HepG2 (cell line): ENCODE measurements around the gene ATP2A3. TPM values are rescaled to one million over a fixed set of nuclear protein-coding genes. Genes with fewer than 3 reads are reported as not detected.

Experiments
- AGO1 ChIP-seq: fragments of 200-400 bp; formaldehyde crosslinking; IDR thresholded peaks from 2 replicates; pipeline ENCODE4 v1.6.1; 2017; ENCODE audit warnings: mild to moderate bottlenecking, low read depth, low read length, moderate library complexity; ENCODE audit not compliant: poor library complexity, severe bottlenecking
- BRD4 ChIP-seq: sonication (generic); formaldehyde crosslinking; IDR thresholded peaks from 2 replicates; pipeline ENCODE4 v1.4.0; 2020; ENCODE audit warnings: missing genetic modification reagents
- FOXA1 ChIP-seq, 2 experiments: fragments of 450-650 bp in 1 of 2; sonication (generic) in 1 of 2; formaldehyde crosslinking in 1 of 2; IDR thresholded peaks; 2 replicates each; pipeline versions ENCODE4 v1.4.0 to v1.6.1; 2016 to 2020; ENCODE audit warnings: missing genetic modification reagents in 1 of 2
- GTF3A ChIP-seq: sonication (generic); formaldehyde crosslinking; conservative IDR thresholded peaks from 2 replicates; pipeline ENCODE4 v1.4.0; 2020; ENCODE audit warnings: mild to moderate bottlenecking, missing genetic modification reagents
- MAFG ChIP-seq: sonication (generic); formaldehyde crosslinking; IDR thresholded peaks from 2 replicates; pipeline ENCODE4 v1.5.1; 2020; ENCODE audit warnings: mild to moderate bottlenecking, missing genetic modification reagents
- NFATC3 ChIP-seq: sonication (generic); formaldehyde crosslinking; IDR thresholded peaks from 2 replicates; pipeline ENCODE4 v1.5.1; 2020; ENCODE audit warnings: mild to moderate bottlenecking, missing genetic modification reagents
- PRMT3 ChIP-seq: sonication (generic); formaldehyde crosslinking; IDR thresholded peaks from 2 replicates; pipeline ENCODE4 v1.8.1; 2022; ENCODE audit warnings: low read depth, mild to moderate bottlenecking, moderate library complexity, missing genetic modification reagents, borderline replicate concordance
- REXO4 ChIP-seq: sonication (generic); formaldehyde crosslinking; IDR thresholded peaks from 2 replicates; pipeline ENCODE4 v1.8.0; 2022; ENCODE audit warnings: missing genetic modification reagents, mild to moderate bottlenecking, borderline replicate concordance
- RFX5 ChIP-seq: IDR thresholded peaks from 2 replicates; pipeline ENCODE4 v1.6.1; 2011; ENCODE audit warnings: low read depth, low read length, improper control_type of control experiment
- TBX3 ChIP-seq: fragments of 450-650 bp; IDR thresholded peaks from 2 replicates; pipeline ENCODE4 v1.6.1; 2017; ENCODE audit warnings: antibody characterized with exemption, mild to moderate bottlenecking, inconsistent platforms, borderline replicate concordance
- THAP9 ChIP-seq: sonication (generic); formaldehyde crosslinking; IDR thresholded peaks from 2 replicates; pipeline ENCODE4; 2020; ENCODE audit warnings: missing genetic modification reagents, mild to moderate bottlenecking, borderline replicate concordance
- ZBTB34 ChIP-seq: sonication (generic); formaldehyde crosslinking; IDR thresholded peaks from 2 replicates; pipeline ENCODE4 v1.8.0; 2022; ENCODE audit warnings: mild to moderate bottlenecking, missing genetic modification reagents
- ZMYM4 ChIP-seq: sonication (generic); formaldehyde crosslinking; IDR thresholded peaks from 2 replicates; pipeline ENCODE4 v1.8.1; 2023; ENCODE audit warnings: mild to moderate bottlenecking, missing genetic modification reagents
- ZNF652 ChIP-seq: IDR thresholded peaks from 2 replicates; pipeline ENCODE4 v1.6.1; 2016; ENCODE audit warnings: low read depth, borderline replicate concordance
- ZNF660 ChIP-seq: sonication (generic); formaldehyde crosslinking; IDR thresholded peaks from 2 replicates; pipeline ENCODE4 v1.5.1; 2020; ENCODE audit warnings: mild to moderate bottlenecking, low read depth, missing genetic modification reagents, borderline replicate concordance
- ZNF776 ChIP-seq: sonication (generic); formaldehyde crosslinking; IDR thresholded peaks from 2 replicates; pipeline ENCODE4 v1.4.0; 2020; ENCODE audit warnings: mild to moderate bottlenecking, missing genetic modification reagents
- polyA plus RNA-seq, 8 experiments: library from polyadenylated mRNA; depleted of rRNA in 3 of 8; stranded (reverse) in 7 of 8; unstranded in 1 of 8; fragments of >200 nt; fragmentation: Illumina TruSeq in 4 of 8; extraction: Trizol in 4 of 8; gene quantifications; 2 replicates each; pipeline versions ENCODE4 v1.2.1 to v1.2.3, GENCODE V29; 2011 to 2016; ENCODE audit warnings: low read depth in 4 of 8, missing spikeins in 1 of 8, mixed read lengths in 1 of 8; ENCODE audit not compliant: insufficient read depth in 1 of 8
- total RNA-seq, 5 experiments: library from RNA; depleted of rRNA; stranded (reverse); fragments of >200 nt; fragmentation: Illumina TruSeq; extraction: Trizol; gene quantifications; 2 replicates each; pipeline ENCODE4 v1.2.3, GENCODE V29; 2016; ENCODE audit warnings: low read depth in 1 of 5

The ATP2A3 gene
- total and polyA plus RNA-seq, 2 of the 13 experiments (the other 11 are each of a cell fraction or from before 2014, with no cell fraction given) = 0.07 TPM; not detected in 1

- TF ChIP-seq THAP9 (0 out of 2 replicates have a peak, but pooled peaks have one; percentile 30), FOXA1 (IDR thresholded peaks at IDR 0.05) (no peak), FOXA1 (CRISPR knock-in tag; IDR thresholded peaks at IDR 0.05) (peak; percentile 20; the same call in 1 of the 2 replicates), AGO1 (no peak), RFX5 (no peak), BRD4 (CRISPR knock-in tag) (no peak), PRMT3 (no peak), GTF3A (CRISPR knock-in tag) (no peak), TBX3 (no peak), ZNF776 (CRISPR knock-in tag) (no peak), ZMYM4 (CRISPR knock-in tag) (no peak), ZNF660 (CRISPR knock-in tag) (no peak), REXO4 (CRISPR knock-in tag) (no peak), ZBTB34 (CRISPR knock-in tag) (no peak), MAFG (CRISPR knock-in tag) (no peak), NFATC3 (no peak), ZNF652 (CRISPR knock-in tag) (no peak)
Measured at GRCh38 chr17:3985846-3986245, 21.6 kb upstream of the ATP2A3 start (continued).
